NCI-H345 (cell line): Measurements from ENCODE around the gene PBX4.
"Not testable (repeated sequence)": the region's sequence is repeated elsewhere in the genome, so short reads cannot be mapped to it uniquely, and the experiment has no call there.

Source experiments
- DNase-seq: peaks from one replicate; lab custom pipeline; 2025; lab: John Stamatoyannopoulos, UW

PBX4 gene

DNA sequence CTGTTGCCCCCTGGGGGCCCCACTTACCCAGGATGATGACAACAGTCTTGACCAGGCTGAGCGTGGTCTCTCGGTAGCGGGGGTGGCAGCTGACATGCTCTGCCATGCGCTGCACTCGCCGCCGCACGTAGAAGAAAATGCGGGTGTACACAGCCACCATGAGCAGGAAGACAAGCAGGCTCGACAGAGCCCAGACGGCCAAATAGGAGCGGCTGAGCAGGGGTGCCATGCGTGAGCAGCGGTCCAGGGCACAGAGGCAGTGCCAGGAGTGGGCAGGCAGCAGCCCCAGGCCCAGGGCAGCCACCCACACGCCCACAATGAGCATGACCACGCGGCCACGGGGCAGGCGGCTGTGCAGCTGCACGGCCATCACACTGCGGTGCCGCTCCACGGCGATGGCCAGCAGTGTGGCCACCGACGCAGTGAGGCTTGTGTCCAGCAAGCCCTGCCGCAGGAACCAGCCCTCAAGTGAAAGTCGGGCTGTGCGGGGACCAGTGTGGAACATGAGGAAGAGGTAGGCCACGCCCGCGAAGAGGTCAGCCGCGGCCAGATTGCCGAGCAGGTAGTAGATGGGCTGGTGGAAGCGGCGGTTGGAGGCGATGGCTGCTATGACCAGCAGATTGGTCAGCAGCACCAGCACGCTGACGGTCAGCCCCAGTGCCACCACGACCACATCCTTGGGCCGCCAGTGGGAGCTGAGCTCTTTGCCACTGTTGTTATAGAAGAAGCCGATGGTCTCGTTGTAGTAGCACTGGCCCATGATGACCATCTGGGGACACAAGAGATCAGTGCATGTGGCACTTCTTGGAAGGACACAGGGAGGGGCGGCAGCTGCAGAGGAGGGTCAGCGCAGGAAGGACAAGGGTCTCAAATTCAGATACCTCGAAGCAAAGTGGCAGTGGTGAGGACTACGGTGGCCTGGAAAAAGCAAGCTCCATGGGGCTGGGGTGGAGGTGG is 8.3 kb upstream of the PBX4 start:
- no peak for DNase-seq

DNA sequence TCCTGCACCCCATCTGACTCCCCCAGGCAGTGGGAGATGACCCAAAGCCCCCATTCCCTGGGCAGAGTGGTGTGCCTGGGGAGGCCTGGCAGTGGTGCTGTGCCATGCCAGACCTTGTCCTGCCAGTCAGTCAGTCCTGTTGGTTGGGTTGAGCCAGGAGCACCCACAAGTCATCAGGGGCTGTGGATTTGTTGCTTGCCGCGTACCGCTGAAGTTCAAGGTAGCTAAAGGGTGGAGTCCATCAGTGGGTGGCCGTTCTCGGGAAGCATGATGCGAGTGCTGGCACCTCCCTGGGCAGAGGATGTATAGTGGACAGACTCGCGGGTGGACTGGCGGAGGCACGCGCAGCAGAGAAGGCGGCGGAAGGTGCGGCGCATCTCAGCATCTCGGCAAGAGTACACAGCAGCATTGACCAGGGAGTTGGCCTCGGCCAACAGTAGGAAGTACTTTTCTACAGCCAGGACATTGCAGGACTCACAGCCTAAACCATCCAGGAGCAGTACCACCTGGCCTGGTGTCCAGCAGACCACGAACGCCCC is 5.6 kb upstream of the PBX4 start:
- no peak for DNase-seq

DNA sequence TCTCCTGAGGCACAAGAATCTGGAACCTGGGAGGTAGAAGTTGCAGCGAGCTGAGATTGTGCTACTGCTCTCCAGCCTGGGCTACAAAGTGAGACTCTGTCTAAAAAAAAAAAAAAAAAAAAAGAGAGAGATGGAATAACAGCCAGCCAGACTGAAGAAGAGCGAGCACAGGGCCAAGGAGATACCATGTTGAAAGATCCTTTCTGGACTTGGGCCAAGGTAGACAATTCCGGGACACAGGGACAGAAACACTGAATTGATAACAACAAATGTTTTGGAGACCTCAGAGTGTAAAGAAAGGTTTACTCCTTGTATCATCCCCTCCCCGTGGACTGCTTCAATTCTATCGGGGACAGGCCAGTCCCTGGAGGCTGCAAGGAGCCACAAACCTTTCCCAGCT is 4.9 kb upstream of the PBX4 start:
- DNase-seq = no peak

DNA sequence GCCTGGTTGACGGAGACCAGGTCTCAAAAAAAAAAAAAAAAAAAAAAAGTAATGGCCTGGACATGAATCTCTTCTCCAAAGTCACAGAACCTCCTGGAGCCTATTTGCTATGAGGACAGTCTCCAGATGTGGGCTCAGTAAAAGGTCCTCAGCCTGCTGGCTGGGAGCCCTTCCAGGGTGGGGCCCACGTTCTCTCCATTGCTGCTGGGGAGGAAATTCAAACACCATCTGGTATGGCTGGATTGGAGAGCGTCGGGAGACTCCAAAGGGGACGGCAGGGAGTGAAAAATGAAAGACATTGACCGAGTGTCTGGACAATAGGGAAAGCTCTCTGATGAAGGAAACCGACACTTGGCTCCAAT is 1.3 kb upstream of the PBX4 start:
- no peak for DNase-seq

DNA sequence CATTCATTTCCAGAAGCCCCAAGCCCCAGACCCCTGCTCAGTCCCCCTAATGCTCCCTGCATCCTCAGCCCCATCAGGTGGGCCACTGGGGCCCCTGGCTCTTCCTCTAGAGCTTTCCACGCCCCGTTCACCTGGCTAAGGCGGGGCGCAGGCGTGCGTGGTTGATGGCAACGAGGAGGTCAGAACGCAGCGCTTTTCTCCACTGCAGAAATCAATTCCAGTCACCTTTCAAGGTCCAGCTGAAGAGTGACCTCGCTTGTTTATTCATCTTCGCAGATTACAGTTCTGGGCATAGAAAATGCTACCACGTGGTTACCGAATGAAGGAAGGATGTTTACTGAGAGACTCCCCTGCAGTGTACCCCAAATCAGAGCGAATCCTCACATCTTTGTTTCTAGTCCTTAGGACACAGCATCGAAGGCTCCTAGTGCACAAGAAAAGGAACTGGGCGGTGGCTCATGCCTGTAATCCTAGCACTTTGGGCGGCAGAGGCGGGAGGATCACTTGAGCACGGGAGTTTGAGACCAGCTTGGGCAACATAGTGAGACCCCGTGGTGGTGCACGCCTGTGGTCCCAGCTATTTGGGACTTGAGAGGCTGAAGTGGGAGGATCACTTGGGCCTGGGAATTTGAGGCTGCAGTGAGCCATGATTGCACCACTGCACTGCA is 828 bp upstream of the PBX4 start:
- no peak for DNase-seq

DNA sequence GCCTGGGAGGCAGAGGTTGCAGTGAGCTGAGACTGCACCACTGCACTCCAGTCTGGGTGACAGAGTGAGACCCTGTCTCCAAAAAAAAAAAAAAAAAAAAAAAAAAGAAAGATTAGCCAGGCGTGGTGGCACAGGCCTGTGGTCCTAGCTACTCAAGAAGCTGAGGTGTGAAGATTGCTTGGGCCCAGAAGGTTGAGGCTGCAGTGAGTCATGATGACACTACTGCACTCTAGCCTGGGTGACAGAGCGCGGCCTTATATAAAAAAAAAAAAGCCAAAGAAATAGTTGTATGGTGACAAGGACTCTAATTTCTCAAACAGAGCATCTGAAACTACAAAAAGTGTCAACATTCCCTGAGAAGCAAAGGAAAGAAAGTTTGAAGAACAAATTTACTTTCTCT is 3.4 kb downstream of the PBX4 start:
- DNase-seq = no peak

DNA sequence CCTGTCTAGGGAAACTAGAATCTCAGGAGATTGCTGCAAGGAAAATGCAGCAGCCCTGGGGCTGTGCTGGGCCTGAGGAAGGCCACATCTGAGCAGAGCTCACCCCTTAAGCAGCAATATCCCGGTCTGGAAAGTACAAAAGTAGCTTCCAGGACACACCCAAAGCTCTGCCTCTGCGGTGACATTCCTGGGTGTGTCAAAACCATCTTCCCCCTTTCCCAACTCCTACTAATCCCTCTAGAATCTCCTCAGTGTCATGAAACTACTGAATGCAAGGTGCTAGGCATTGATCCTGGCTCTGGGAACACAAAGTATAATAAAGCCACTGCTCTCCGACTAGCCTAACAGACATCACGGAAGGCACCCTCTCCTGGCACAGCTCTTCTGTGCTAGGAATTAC is 5.0 kb downstream of the PBX4 start:
- DNase-seq = no peak

DNA sequence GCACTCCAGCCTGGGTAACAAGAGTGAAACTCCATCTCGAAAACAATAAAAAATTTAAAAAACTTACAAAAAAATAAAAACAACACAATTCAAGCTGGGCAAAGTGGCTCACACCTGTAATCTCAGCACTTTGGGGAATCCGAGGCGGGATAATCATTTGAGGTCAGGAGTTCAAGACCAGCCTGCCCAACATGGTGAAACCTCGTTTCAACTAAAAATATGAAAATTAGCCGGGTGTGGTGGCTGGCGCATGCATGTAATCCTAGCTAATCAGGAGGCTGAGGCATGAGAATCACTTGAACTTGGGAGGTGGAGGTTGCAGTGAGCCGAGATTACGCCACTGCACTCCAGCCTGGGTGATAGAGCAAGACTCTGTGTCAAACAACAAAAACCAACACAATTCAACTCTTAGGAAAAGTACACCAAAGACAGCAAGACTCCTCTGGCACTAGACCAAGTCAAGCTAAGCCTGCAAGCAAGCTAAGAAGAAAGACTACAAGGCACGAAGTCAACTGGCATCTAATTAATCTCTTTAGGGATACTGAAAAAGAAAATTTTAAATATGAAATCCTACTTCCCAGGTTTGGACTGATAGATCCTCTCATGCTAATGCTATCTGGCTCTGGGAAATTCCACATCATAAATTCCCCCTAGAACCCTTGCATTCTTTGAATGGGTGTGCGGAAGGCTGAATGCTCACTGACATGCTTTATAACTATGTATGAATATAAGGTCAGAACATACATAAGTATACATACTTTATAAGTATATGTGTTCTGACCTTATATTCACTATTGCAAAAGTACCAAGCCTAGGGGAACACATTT is 7.9 kb downstream of the PBX4 start:
- no peak for DNase-seq

DNA sequence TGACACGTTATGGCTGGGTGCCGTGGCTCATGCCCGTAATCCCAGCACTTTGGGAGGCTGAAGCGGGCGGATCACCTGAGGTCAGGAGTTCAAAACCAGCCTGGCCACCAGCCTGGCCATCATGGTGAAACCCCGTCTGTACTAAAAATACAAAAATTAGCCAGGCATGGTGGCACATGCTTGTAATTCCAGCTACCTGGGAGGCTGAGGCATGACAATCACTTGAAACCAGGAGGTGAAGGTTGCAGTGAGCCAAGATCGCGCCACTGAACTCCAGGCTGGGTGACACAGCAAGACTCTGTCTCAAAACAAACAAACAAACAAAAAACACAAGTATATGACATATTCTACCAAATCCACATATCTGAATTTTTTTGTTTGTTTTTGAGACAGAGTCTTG is 11.8 kb downstream of the PBX4 start:
- DNase-seq = not testable (repeated sequence)

DNA sequence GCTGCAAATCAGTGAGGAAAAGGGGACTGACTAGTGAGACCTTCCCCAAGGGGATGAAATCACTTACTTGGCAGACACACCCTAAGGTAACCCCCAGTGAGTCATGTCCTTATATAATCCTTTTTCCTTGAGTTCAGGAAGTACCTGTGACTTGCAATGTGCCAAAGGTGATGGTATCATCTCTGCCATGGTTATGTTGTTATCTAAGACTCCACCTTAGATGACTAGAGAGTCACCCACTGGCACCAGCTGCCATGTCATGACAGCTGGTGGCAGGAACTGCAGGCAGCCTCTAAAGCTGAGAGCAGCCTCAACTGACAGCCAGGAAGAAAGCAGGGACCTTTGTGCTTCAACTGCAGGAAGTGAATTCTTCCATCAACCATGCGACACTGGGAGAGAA is 12.5 kb downstream of the PBX4 start:
- DNase-seq = no peak

DNA sequence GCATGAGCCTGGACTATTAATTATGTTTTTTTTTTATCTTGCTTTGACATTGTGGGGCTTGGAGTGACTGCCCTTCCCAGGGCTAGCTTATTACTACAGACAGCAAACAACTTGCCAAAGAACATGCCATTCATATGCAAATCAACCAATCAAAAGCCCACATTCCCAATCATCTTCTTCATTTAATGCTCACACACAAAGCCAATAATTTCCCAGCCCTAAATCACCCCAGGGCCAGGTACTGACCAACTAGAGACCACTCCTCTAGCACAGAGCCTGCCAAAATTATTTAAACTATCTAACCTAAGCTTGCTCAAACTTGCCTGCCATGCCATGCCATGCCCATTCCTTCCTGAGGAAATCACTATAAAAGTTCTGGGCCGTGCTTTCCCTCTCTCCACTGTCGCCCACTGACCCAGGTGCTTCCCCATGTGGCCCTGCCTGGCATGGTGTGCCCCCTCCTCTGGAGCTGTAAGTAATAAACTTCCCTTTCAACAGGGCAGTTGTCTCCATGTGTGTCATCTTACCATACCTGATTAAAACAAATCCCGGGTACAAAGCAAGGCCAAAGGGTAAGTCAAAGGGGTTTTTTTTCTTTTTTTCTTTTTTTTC is 15.7 kb downstream of the PBX4 start:
- no peak for DNase-seq

DNA sequence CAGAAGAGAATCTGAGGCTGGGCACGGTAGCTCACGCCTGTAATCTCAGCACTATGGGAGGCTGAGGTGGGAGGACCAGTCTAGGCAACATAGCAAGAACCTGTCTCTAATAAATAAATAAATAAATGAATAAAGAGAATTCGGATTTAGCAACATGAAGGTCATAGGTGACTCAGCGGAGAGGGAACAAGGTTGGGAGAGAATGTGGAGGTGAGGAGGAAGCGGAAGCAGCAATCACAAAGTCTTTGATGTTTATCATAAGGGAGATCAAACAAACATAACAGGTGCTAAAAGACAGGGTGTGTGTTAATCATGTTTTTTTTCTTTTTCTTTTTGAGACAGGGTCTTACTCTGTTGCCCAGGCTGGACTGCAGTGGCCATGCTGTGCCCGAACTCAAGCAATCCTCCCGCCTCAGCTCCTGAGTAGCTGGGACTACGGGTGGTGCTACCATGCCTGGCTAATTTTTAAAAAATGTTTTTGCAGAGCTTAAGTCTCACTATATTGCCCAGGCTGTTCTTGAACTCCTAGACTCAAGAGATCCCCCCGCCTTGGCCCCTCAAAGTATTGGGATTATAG is 16.3 kb downstream of the PBX4 start:
- DNase-seq = no peak

DNA sequence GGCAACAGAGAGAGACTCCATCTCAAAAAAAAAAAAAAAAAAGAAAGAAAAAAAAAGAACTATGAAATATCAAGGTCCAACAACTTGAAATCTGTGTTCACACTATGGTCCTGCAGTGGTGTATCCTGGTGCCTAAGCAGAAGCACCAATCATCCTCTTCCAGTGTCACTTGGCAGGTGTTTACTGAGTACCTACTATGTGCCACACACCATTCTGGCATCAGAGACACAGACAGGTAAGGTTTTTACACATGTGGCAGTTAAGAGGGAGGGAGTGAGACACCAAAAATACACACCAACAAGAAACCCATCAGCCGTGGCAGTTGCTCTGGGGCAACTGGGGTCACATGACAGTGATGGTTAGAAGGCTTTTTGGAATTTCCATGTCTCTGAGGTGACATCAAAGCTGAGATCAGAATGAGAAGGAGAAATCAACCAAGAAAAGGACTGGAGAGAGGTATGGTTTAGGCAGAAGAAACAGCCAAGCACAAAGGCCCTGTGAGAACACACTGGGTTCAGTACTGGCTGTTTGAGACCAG is 17.6 kb downstream of the PBX4 start:
- no peak for DNase-seq

DNA sequence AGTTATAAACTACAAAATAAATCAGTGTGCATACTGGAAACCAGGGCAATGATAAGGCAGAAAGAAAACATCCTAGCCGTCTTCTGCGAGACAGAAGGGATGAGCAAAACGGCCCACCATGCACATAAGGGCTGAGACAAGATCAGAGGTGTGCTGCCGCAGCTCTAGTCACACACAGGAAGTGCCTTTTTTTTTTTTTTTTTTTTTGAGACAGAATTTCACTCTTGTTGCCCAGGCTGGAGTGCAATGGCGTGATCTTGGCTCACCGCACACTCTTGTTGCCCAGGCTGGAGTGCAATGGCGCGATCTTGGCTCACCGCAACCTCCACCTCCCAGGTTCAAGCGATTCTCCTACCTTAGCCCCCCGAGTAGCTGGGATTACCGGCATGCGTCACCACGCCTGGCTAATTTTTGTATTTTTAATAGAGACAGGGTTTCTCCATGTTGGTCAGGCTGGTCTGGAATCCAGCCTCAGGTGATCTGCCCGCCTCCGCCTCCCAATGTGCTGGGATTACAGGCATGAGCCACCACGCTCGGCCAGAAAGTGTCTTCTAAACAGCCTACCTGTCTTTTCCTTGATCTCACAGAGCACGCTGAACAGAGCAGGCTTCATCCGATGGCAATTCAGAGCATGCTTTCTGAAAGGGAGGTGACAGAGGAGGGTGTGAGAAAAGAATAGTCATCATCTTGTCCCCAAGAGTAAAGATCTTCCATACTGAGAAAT is 19.6 kb downstream of the PBX4 start:
- DNase-seq = not testable (repeated sequence)

DNA sequence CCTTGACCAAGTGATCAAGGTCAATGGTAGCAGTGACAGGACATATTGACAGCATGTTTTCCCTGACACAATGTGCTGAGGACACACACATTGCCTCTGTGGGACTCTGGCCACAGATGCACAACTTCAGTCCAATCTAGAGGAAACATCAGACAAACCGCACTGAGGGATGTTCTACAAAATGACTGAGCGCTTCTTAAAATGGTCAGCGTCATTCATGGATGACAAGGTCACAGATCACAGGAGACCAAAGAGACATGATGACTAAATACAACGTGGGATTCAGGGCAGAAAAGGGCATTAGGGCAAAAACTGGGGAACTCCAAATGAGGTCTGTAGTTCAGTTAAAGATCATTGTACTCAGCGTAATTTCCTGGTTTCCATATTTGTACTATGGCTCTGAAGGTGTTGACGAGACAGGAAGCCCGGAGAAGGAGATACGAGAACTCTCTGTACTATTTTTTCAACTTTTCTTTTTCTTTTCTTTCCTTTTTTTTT is 20.6 kb downstream of the PBX4 start:
- DNase-seq = no peak

DNA sequence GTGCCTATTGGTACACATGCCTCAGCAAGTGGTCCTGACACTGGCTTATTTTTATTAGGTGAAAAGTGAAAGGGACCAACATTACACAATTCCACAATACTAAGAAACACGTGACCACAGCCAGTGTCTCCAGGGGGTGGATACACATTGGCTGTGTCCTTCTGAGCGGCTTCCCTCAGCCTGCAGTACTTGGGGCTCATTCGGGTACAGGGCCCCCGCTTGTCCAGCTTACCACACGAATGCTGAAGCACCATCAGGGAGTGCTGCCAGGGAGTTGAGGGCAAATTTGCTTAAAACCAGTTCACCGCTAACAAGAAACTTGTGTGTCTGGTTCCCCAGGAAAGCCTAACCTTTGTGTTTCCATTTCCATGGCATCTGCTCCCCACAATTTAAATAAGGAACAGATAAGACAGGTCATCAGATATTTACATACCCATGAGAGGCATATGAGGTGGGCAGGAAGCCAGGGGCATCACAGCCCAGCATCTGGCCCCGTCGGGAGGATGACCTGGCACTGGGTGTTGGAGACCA is 23.3 kb downstream of the PBX4 start:
- DNase-seq = no peak

DNA sequence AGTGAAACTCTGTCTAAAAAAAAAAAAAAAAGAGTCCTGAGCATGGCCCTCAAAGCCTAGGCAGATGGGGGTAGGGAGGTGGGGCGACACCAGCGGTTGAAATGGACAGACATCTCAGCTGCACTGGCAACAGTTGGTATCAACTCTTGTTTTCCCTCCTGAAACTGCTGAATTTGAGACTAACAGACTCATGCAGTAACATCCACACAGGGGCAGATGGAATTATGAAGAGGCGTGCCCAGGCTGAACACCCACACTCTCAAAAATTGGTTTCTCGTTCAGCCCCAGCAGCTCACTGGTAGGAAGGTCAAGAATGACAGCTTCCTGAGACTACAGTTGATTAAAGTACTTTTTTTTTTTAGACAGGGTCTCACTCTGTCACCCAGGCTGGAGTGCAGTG is 24.1 kb downstream of the PBX4 start:
- DNase-seq = no peak

DNA sequence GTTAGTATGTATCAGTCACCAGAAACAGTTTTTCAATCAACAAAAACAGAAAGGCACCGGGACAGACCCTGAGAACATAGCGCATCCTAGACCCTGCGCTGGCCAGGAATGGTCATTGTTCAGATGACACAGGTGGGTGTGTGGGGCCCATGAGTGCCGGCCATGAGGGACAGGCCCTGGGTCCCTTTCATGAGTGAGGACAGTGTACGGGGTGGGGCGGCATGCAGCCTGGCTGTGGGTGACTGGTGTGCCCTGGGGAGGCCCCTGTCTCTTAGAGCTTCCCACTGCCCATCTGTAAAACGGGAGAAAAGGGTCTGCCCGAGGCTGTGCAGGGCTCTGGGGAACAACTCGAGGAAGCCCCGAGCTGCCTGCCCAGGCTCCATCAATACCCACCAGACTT is 25.8 kb downstream of the PBX4 start:
- no peak for DNase-seq

DNA sequence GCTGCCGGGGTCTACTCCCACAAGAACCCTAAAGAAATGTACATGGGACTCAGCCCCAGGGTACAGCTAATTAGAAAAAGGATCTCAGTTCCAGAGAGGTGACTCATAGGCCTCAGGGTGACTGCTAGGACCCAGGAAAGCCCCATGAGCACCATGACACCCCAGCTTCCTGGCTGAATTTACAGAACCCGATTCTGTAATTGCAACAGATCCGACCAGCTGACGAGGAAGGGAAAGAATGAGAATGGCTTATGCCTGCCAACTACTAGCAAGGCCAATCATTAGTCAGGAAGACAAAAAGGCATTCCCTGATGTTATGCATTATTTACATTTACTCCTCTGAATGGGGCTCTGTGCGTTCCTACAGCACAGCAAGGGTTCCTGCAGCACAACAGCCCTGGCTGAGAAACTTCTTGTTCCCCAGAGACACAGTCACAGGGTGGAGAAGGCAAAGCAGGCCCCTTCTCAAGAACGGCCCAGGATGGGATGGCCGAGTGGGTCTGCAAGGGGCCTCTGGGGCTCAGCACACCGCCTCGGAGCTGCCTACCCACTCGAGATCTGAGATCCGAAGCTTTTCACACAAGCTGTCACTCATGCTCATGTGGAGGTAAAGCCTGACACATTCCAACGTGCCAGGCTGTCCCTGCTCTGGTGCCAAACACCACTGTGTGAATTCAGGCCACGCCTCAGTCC is 27.2 kb downstream of the PBX4 start:
- no peak for DNase-seq

DNA sequence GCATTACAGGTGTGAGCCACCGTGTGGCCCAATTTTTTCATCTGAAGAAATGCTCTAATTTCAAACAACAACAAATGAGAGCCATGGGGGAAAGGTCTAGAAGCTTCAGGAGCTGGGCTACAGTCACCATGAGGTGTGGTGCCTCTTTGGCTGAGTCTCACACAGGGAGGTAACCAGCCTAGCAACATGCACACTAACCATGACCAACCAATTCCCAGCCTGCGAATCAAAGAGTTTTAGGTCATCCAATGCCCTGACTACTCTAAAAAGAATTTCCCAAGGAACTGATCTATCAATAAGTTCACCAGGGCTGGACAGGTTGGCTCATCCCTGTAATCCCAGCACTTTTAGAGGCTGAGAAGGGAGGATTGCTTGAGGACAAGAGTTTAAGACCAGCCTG is 29.9 kb downstream of the PBX4 start:
- DNase-seq = no peak
